C4-2B (cell line): ENCODE measurements around the gene TEAD2.
"Not testable (repeated sequence)": the region's sequence is repeated elsewhere in the genome, so short reads cannot be mapped to it uniquely, and the experiment has no call there.

ENCODE experiments used
- H3K27ac ChIP-seq: fragments of 450-650 bp; 2 replicates; pipeline ENCODE4 v1.5.1; 2017
- ZFX ChIP-seq: fragments of 450-650 bp; IDR thresholded peaks from 2 replicates; pipeline ENCODE4 v1.6.1; 2017
- TF ChIP-seq, protein P1 (sequence below): fragments of 450-650 bp; conservative IDR thresholded peaks from 2 replicates; pipeline ENCODE4 v1.5.1; 2017; ENCODE audit warnings: mild to moderate bottlenecking

Gene TEAD2

DNA sequence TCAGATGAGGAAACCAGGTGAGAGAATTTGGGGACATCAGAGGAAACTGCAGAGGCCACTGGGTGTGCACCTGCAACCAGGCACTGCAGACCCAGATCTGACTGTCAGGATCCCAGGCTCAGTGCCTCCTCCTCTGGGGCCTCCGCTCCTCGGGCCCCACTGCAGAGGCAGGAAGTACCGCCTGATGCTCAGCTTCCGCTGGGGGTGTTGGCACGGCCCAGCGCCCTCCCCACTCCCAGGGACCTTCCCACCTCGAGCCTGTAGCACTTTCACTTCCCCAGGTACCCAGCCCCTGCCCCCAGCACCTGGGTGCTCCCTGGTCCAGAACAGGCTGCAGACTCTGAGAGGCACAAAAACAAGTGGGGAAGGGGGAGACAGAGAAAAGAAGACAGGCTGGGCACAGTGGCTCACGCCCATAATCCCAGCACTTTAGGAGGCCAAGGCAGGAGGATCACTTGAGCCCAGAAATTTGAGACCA, 28.4 kb downstream of the TEAD2 start:
- no peak for TF ChIP-seq ZFX
- TF ChIP-seq, protein P1, sequence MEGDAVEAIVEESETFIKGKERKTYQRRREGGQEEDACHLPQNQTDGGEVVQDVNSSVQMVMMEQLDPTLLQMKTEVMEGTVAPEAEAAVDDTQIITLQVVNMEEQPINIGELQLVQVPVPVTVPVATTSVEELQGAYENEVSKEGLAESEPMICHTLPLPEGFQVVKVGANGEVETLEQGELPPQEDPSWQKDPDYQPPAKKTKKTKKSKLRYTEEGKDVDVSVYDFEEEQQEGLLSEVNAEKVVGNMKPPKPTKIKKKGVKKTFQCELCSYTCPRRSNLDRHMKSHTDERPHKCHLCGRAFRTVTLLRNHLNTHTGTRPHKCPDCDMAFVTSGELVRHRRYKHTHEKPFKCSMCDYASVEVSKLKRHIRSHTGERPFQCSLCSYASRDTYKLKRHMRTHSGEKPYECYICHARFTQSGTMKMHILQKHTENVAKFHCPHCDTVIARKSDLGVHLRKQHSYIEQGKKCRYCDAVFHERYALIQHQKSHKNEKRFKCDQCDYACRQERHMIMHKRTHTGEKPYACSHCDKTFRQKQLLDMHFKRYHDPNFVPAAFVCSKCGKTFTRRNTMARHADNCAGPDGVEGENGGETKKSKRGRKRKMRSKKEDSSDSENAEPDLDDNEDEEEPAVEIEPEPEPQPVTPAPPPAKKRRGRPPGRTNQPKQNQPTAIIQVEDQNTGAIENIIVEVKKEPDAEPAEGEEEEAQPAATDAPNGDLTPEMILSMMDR, result no peak
- no peak overlapping the region for H3K27ac ChIP-seq

DNA sequence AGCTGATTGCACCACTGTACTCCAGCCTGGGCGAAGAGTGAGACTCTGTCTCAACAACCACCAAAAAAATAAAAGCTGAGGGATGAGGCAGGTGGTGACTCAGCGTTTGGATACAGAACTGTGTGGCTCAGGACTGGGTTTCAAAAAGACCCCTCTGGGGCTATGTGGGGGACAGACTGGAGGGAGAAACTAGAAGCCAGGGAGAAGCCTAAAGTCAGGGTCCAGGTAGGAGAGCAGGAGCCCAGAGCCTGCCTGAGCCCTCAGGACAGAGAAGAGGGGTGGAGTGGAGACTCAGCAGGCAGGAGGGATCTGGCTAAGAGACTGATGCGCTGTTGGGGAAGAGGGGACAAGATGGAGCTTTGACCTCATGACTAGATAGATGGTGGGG, 28.8 kb downstream of the TEAD2 start:
- no peak overlapping the region for H3K27ac ChIP-seq
- TF ChIP-seq ZFX, result no peak
- TF ChIP-seq, protein P1, result no peak

- H3K27ac ChIP-seq, result not testable (repeated sequence)
These were observed 29.4 kb downstream of the TEAD2 start for GRCh38 chr19:49332691-49333417.

DNA sequence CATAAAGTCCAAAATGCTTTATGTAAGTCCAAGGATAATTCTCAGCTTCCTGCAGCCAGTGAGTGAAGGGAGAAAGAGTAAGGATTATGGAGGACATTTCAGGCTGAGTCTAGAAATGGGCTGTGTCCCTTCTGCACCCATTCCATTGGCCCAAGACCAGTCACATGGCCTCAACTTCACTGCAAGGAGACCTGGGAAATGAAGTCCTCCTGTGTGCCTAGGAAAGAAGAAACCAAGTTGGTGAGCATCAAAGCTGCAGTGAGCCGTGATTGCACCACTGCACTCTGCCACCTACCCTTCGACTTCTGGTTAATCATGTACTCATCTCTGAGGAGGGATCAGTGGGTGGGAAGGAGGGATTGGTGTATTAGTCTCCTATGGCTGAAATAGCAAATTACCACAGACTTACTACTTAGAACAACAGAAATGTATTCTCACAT, 30.6 kb downstream of the TEAD2 start:
- TF ChIP-seq ZFX, result no peak
- TF ChIP-seq, protein P1, result no peak

DNA sequence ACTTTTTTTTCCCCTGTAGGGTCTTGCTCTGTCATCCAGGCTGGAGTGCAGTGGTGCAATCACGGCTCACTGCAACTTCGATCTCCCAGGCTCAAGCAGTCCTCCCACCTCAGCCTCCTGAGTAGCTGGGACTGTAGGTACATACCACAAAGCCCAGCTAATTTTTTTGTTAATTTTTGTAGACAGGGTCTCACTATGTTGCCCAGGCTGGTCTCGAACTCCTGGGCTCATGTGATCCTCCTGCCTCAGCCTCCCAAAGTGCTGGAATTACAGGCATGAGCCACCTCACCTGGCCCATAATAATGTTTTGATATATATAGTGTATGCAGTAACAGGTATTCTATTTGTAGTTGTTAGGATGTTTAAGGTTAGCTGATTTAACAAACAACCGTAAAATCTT, 31.0 kb downstream of the TEAD2 start:
- H3K27ac ChIP-seq, result not testable (repeated sequence)

More for the DNA sequence above, 30.6 kb downstream of the TEAD2 start:
- no peak overlapping the region for H3K27ac ChIP-seq

GRCh38 chr19:49328741-49329140, 33.5 kb downstream of the TEAD2 start:
- H3K27ac ChIP-seq, result no peak overlapping the region
- TF ChIP-seq ZFX, result no peak
- TF ChIP-seq, protein P1, result no peak

DNA sequence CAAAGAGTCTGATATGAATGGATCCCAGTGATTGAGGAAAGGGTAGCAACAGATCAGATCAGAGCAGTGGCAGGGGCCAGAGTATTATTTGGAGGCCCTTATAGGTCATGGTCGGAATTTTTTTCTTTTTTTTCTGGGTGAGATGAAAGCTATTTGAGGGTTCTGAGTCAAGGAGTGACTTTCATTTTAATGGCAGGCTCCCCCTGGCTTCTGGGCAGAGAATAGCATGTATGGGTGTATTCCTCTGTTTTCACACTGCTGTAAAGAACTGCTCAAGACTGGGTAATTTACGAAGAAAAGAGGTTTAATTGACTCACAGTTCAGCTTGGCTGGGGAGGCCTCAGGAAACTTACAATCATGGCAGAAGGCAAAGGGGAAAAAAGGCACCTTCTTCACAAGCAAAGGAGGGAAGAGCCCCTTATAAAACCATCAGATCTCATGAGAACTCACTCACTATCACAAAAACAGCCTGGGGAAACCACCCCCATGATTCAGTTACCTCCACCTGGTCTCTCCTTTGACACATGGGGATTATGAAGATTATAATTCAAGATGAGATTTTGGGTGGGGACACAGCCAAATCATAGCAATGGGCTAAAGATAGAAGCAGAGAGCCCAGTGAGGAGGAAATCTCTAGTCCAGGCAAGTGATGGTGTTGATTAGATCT, 34.2 kb downstream of the TEAD2 start:
- H3K27ac ChIP-seq, result no peak overlapping the region
- TF ChIP-seq, protein P1, result peak; percentile 82
- TF ChIP-seq ZFX, result no peak

DNA sequence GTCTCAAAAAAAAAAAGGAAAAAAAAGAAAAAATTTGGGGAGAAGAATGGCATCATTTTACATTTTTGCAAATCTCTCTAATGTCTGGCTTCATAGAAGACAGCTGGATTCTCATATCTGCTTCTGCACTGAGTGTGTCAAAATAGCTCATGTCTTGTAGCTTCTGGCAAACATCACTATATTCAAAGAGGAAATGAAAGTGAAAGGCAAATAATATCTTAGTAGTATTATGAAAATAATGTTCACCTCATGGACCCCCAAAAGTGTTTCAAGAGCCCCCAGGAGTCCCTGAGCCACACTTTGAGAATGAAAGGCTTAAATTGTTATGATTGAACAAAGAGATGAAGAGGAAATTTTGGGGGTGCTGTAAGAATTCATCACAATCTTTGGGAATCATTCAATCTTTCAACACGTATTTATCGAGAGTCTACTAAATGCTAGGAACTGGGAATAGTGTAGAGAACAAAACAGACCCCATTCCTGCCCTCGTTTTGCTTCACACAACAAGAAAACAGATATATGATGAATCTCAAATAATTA, 36.0 kb downstream of the TEAD2 start:
- H3K27ac ChIP-seq, result no peak overlapping the region
- TF ChIP-seq, protein P1, result no peak
- TF ChIP-seq ZFX, result no peak

DNA sequence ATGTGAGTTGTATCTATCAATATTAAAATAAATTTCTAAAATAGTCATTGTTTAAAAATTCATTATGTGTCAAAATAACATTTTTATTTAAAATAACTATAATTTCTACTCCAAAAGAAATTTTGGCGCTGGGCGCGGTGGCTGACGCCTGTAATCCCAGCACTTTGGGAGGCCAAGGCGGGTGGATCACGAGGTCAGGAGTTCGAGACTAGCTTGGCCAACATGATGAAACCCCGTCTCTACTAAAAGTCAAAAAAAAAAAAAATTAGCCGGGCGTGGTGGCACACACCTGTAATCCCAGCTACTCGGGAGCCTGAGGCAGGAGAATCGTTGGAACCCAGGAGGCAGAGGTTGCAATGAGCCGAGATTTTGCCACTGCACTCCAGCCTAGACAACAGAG, 36.5 kb downstream of the TEAD2 start:
- not testable (repeated sequence) for H3K27ac ChIP-seq
